ENCODE data around the gene TRIM2.
"Not testable (repeated sequence)": the region's sequence is repeated elsewhere in the genome, so short reads cannot be mapped to it uniquely, and the experiment has no call there.

Gene TRIM2

DNA sequence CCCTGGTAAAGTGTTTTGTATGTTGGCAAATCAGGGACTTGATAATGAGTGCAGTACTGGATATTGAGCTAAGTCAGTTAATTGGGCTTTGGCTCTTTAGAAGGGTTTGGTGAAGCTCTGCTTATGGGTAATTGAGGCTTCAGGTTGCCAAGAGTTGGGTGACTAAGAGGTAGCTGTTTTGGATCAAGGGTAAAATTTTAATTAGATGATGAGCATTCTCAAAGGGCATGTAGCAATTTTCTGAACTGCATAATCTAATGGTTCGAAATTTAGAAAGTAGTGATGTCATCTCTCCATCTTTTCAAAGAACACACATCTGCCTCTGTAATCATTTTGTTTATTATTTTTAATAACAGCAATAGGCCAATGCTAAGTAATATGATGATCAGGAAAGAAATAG lies 5.5 kb upstream of the TRIM2 start:
- H3K4me3 ChIP-seq (ENCODE audit: low read length) = no peak overlapping the region
- H3K9me2 ChIP-seq (replicated peaks; ENCODE audit: control insufficient read depth, low read length) = no peaks in the 10 kb centered on the region
- H3F3A ChIP-seq (ENCODE audit: control insufficient read depth, insufficient read depth) = no peaks in the 10 kb centered on the region
- no peak for TF ChIP-seq EZH2phosphoT487 (IDR thresholded peaks at IDR 0.05; ENCODE audit: borderline replicate concordance, low read length)
- no peaks in the 10 kb centered on the region for H3K79me2 ChIP-seq (ENCODE audit: control insufficient read depth, low read length)
- H3K9me3 ChIP-seq (ENCODE audit: control insufficient read depth, insufficient read depth, low read length) = no peaks in the 10 kb centered on the region
- no peaks in the 10 kb centered on the region for H3K36me3 ChIP-seq (ENCODE audit: control insufficient read depth, low read length)
- H3K27me3 ChIP-seq (ENCODE audit: control insufficient read depth, low read length) = no peaks in the 10 kb centered on the region
- H4K20me1 ChIP-seq (ENCODE audit: control insufficient read depth, insufficient read depth, low read depth, low read length) = no peaks in the 10 kb centered on the region
- no peaks in the 10 kb centered on the region for H3K4me1 ChIP-seq (ENCODE audit: control insufficient read depth, low read length)
- no peak overlapping the region for H3K27ac ChIP-seq (ENCODE audit: low read depth, low read length)
- H3K4me2 ChIP-seq (ENCODE audit: low read length) = no peak overlapping the region

GRCh38 chr4:153203746-153204145 lies 497 bp upstream of the TRIM2 start:
- not testable (repeated sequence) for H3K9me2 ChIP-seq (replicated peaks; ENCODE audit: control insufficient read depth, low read length); H3K4me3 ChIP-seq (ENCODE audit: low read length); H3K27ac ChIP-seq (ENCODE audit: low read depth, low read length); H3K9me3 ChIP-seq (ENCODE audit: control insufficient read depth, insufficient read depth, low read length); H3K79me2 ChIP-seq (ENCODE audit: control insufficient read depth, low read length); H4K20me1 ChIP-seq (ENCODE audit: control insufficient read depth, insufficient read depth, low read depth, low read length); H3K27me3 ChIP-seq (ENCODE audit: control insufficient read depth, low read length); H3K4me2 ChIP-seq (ENCODE audit: low read length); H3K4me1 ChIP-seq (ENCODE audit: control insufficient read depth, low read length); H3K36me3 ChIP-seq (ENCODE audit: control insufficient read depth, low read length); H3F3A ChIP-seq (ENCODE audit: control insufficient read depth, insufficient read depth)

- TF ChIP-seq EZH2phosphoT487 (IDR thresholded peaks at IDR 0.05; ENCODE audit: borderline replicate concordance, low read length) (no peak), CTCF (IDR thresholded peaks at IDR 0.05; ENCODE audit: low read depth, low read length, poor library complexity, severe bottlenecking) (no peak)
- Histone ChIP-seq H3K4me1 (ENCODE audit: control insufficient read depth, low read length) (no peaks in the 10 kb centered on the region), H3K79me2 (ENCODE audit: control insufficient read depth, low read length) (no peaks in the 10 kb centered on the region), H3K4me2 (ENCODE audit: low read length) (no peak overlapping the region), H3K4me3 (ENCODE audit: low read length) (no peak overlapping the region), H3K36me3 (ENCODE audit: control insufficient read depth, low read length) (no peaks in the 10 kb centered on the region), H3F3A (ENCODE audit: control insufficient read depth, insufficient read depth) (no peaks in the 10 kb centered on the region), H3K9me2 (replicated peaks; ENCODE audit: control insufficient read depth, low read length) (no peaks in the 10 kb centered on the region), H4K20me1 (ENCODE audit: control insufficient read depth, insufficient read depth, low read depth, low read length) (no peaks in the 10 kb centered on the region), H3K27me3 (ENCODE audit: control insufficient read depth, low read length) (no peaks in the 10 kb centered on the region), H3K27ac (ENCODE audit: low read depth, low read length) (no peak overlapping the region), H3K9me3 (ENCODE audit: control insufficient read depth, insufficient read depth, low read length) (no peaks in the 10 kb centered on the region)
Observed at GRCh38 chr4:153204728-153205648, 745 bp downstream of the TRIM2 start.

GRCh38 chr4:153205757-153206156 lies 1.5 kb downstream of the TRIM2 start:
- H3K27me3 ChIP-seq (ENCODE audit: control insufficient read depth, low read length) = peaks cover 2% of the 10 kb centered on the region; the same call in 1 of the 2 replicates
- no peaks in the 10 kb centered on the region for H3K36me3 ChIP-seq (ENCODE audit: control insufficient read depth, low read length)
- H3K27ac ChIP-seq (ENCODE audit: low read depth, low read length) = no peak overlapping the region
- no peaks in the 10 kb centered on the region for H3K9me2 ChIP-seq (replicated peaks; ENCODE audit: control insufficient read depth, low read length)
- no peak overlapping the region for H3K4me2 ChIP-seq (ENCODE audit: low read length)
- H3F3A ChIP-seq (ENCODE audit: control insufficient read depth, insufficient read depth) = no peaks in the 10 kb centered on the region
- TF ChIP-seq CTCF (IDR thresholded peaks at IDR 0.05; ENCODE audit: low read depth, low read length, poor library complexity, severe bottlenecking) (no peak), EZH2phosphoT487 (IDR thresholded peaks at IDR 0.05; ENCODE audit: borderline replicate concordance, low read length) (no peak)
- no peaks in the 10 kb centered on the region for H3K79me2 ChIP-seq (ENCODE audit: control insufficient read depth, low read length)
- no peak overlapping the region for H3K4me3 ChIP-seq (ENCODE audit: low read length)
- no peaks in the 10 kb centered on the region for H3K9me3 ChIP-seq (ENCODE audit: control insufficient read depth, insufficient read depth, low read length)
- no peaks in the 10 kb centered on the region for H3K4me1 ChIP-seq (ENCODE audit: control insufficient read depth, low read length)
- no peaks in the 10 kb centered on the region for H4K20me1 ChIP-seq (ENCODE audit: control insufficient read depth, insufficient read depth, low read depth, low read length)

Data from DOHH2 (cell line).